Epithelial cell of proximal tubule (primary cell): ENCODE results near the gene PAX8. TPM values are rescaled to one million over a fixed set of nuclear protein-coding genes. Genes with fewer than 3 reads are reported as not detected.

ENCODE experiments used
- DNase-seq: peaks from one replicate; pipeline ENCODE4 v3.0.0-alpha.2; 2011; ENCODE audit warnings: low read depth
- H3K4me3 ChIP-seq: 2 replicates; pipeline ENCODE4 v1.5.1; 2011; ENCODE audit warnings: low read depth, mild to moderate bottlenecking, low read length
- total RNA-seq: library from RNA; depleted of rRNA; stranded (reverse); fragments of >200 nt; gene quantifications from 2 replicates; pipeline ENCODE4 v1.2.3, GENCODE V29; 2015
- TF ChIP-seq, protein P1 (sequence below): conservative IDR thresholded peaks from 2 replicates; pipeline ENCODE4 v1.5.1; 2012; ENCODE audit warnings: low read depth, mild to moderate bottlenecking, low read length

Gene PAX8
- total RNA-seq, 1 donor from 2014 or later: 127 TPM

DNA sequence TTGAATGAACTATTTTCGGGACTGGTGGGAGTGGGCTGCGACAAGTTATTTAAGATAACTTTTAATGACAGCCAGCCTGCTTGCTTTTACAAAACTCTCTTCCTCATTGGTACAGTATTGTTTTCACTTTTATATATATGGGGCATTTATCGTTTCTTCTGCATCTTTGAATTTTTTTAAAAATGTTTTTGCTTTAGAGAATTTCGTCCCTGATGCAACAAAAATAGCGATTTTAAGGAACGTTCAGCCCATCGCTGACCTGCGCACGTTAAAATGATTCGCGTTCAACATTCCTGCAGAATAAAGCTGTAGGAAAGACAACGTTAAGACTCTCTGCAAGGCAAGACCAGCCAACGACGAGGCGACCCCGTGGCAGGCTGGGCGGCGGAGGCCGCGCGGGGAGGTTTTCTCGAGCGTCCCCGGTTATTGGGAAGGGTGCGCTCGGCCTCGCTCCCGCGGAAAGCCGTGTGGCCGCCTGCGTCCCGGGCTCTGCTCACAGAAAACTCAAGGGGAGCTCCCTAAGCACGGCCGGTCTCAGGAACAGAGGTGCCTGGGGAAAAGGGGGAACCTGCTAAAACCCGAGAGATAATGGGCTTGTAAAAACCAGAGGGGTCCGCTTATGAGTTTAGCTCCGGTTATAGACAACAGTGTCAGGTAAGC, 3.0 kb downstream of the PAX8 start:
- TF ChIP-seq, protein P1, sequence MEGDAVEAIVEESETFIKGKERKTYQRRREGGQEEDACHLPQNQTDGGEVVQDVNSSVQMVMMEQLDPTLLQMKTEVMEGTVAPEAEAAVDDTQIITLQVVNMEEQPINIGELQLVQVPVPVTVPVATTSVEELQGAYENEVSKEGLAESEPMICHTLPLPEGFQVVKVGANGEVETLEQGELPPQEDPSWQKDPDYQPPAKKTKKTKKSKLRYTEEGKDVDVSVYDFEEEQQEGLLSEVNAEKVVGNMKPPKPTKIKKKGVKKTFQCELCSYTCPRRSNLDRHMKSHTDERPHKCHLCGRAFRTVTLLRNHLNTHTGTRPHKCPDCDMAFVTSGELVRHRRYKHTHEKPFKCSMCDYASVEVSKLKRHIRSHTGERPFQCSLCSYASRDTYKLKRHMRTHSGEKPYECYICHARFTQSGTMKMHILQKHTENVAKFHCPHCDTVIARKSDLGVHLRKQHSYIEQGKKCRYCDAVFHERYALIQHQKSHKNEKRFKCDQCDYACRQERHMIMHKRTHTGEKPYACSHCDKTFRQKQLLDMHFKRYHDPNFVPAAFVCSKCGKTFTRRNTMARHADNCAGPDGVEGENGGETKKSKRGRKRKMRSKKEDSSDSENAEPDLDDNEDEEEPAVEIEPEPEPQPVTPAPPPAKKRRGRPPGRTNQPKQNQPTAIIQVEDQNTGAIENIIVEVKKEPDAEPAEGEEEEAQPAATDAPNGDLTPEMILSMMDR: no peak
- DNase-seq: no peak
- H3K4me3 ChIP-seq: peak overlapping the region; percentile 84

DNA sequence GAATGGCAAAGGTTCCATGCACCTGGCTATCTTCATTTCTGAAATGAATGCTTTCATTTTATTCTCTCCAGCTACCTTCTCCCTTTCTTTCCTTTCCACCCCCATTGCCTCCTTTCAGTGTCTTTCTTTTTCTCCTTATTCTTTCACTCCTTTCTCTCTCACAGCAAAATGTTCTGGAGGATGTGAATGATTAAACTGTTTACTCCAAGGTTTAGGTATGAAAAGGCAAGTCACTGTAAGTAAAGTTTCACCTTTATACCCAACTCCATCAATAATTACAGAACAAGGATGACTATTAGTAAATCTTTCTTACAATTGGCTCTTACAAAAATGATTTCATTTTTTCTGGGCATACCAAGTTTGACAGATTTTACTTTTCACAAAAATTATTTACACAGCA, 4.3 kb downstream of the PAX8 start:
- TF ChIP-seq, protein P1: no peak
- peak overlapping the region; percentile 84 for H3K4me3 ChIP-seq
- DNase-seq: no peak

DNA sequence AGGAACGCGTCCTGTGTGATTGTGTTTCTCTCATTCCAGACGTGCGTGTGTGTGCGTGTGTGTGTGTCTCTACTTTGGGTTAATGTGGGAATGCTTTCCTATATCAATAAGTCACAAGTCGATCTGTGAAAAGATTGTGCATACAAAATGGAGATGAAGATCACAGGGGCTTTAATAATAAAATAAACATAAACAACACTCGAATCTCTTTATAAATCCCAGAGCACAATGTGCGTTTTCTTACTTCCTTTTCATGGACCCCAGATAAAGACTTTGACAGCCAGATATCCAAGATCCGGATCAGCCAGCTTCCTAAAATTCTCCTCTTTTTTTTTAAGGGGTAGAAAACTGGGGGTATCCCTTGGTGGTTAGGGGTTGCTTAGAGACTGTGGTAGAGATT, 4.7 kb downstream of the PAX8 start:
- H3K4me3 ChIP-seq: peak overlapping the region; percentile 84
- no peak for DNase-seq
- TF ChIP-seq, protein P1: no peak

DNA sequence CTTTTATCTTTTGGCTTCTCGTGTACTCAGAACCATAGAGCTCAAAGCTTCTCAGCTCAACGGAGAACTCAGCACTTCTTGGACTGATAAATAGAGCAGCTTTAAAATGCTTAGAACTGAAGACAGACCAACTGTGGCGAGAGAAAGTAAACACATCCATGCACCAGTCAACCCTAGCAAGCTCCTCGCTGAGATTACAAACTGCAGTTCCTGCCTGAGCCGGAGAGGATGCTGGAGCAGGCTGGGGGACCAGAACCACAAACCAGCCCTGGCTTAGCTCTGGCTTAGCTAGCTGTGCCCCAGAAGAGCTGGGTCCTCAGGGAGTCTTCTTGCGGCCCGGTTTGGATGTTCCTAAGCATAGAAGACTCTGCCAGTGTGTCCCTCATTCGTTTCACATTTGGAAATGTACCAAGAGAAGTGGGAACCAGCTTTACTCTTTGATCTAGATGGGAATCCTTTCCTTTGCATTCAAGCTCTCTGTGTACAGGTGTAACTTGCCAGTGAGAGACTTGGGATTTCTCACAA, 5.6 kb downstream of the PAX8 start:
- DNase-seq: no peak
- TF ChIP-seq, protein P1: peak; percentile 35
- peak overlapping the region; percentile 84 for H3K4me3 ChIP-seq

DNA sequence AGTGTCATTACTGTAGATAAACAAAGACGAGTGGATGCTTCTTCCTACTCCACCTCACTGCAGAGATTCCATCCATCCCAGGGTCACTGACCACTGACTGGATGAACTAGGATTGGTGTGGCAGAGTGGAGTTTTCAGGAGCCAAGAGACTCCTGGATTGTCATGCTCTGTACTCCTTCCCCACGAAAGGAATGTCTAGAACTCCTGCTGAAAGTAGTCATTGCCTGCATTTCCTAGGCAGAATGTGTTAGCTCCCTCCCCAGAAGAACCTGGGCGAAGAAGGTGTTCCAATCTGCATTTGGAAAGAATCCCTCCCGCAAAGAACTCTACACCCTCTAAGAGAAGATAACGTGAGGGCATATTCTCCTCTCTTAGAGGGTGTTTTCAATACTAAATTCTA, 6.2 kb downstream of the PAX8 start:
- TF ChIP-seq, protein P1: no peak

DNA sequence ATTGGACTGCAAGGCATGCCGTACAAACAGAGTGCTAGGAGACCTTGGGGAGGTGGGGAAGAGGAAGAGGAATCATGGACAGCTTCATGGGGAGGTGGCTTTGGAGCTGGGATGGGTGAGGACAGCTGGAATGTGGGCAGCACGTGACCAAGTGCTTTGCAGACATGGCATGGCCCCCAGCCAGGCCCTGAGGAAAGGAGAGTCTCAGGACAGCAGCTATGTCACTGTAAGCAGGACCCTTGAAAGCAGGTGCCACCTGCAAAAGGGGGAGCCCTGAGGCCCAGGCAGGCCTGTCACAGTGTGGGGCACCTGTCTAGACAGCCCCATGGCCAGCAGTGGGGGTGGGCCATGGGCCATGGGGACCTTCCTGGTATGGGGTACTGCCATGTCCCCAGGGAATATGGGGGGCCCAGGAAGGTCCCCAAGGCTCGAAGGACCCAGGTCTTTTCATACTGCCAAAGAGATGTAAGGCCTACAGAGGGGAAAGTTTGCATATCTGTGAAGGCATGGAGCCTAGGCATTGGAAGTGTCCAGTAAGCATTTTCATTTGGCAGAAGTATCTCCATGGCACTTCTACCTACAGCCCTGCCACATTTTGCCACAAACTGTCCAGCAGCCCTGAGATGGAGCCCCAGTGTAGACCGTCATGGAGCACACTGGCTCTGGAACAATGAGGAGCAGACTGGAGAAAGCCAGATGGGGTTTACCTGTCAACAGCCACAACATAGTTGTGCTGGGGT, 9.9 kb downstream of the PAX8 start:
- TF ChIP-seq, protein P1: no peak
- H3K4me3 ChIP-seq: no peak overlapping the region
- no peak for DNase-seq

More for the DNA sequence above, 6.2 kb downstream of the PAX8 start:
- H3K4me3 ChIP-seq: peak overlapping the region; percentile 84
- DNase-seq: no peak
